ENCODE measurements around the gene NR2F2.

Gene NR2F2

GRCh38 chr15:96340598-96341512 lies 10.4 kb downstream of the NR2F2 start:
- Histone ChIP-seq H3K4ac (ENCODE audit: low read length) (no peak overlapping the region), H3K4me1 (ENCODE audit: control insufficient read depth in 2 of 2, insufficient read depth in 1 of 2, low read depth in 1 of 2, low read length in 2 of 2) (peaks cover 33 to 36% of the 10 kb centered on the region in 2 donors), H4K8ac (ENCODE audit: low read depth, low read length) (no peak overlapping the region), H3K23ac (ENCODE audit: low read depth, low read length, poor library complexity) (no peak overlapping the region), H3K9me3 (replicated peaks in 1 of 2; ENCODE audit: control insufficient read depth in 2 of 2, insufficient read depth in 1 of 2, low read depth in 1 of 2, low read length in 2 of 2) (no peaks in the 10 kb centered on the region), H3K18ac (ENCODE audit: low read length) (peak overlapping the region; percentile 98), H3K14ac (ENCODE audit: low read length) (no peak overlapping the region), H2BK5ac (ENCODE audit: low read length) (peak overlapping the region; percentile 89), H3K79me1 (ENCODE audit: low read depth, low read length) (peaks cover 9% of the 10 kb centered on the region), H2BK12ac (ENCODE audit: low read length) (no peak overlapping the region), H4K91ac (ENCODE audit: low read depth, low read length, poor library complexity) (no peak overlapping the region), H3K27me3 (ENCODE audit: control insufficient read depth in 3 of 3, insufficient read depth in 3 of 3, low read depth in 1 of 3, low read length in 3 of 3) (no peaks in the 10 kb centered on the region), H3K36me3 (replicated peaks in 1 of 2; ENCODE audit: control insufficient read depth in 2 of 2, insufficient read depth in 2 of 2, low read length in 2 of 2) (peaks cover 10 to 74% of the 10 kb centered on the region in 2 donors), H2AK5ac (ENCODE audit: low read depth, low read length) (peak overlapping the region; percentile 71), H3K4me2 (ENCODE audit: insufficient read depth, low read length, poor library complexity, severe bottlenecking) (peak overlapping the region; percentile 65), H2BK15ac (ENCODE audit: low read length) (peak overlapping the region; percentile 8), H3K27ac (replicated peaks; ENCODE audit: low read length) (peak overlapping the region; percentile 96), H3K4me3 (ENCODE audit: low read length in 2 of 2) (peak overlapping the region; percentile 51 to 78), H3K9ac (ENCODE audit: low read depth, low read length, poor library complexity) (peak overlapping the region; percentile 67), H2BK120ac (ENCODE audit: low read depth, low read length) (peak overlapping the region; percentile 54), H2AFZ (ENCODE audit: low read length) (peak overlapping the region; percentile 75)
- peak; percentile 87 for DNase-seq (ENCODE audit: low spot score)
- WGBS, 2 donors (ENCODE audit: extremely low coverage in 2 of 2, insufficient read length in 2 of 2, insufficient replicate concordance in 1 of 2): no CpG with 5 or more reads among the region's 63 CpGs

GRCh38 chr15:96341513-96342405 lies 11.3 kb downstream of the NR2F2 start:
- no CpG with 5 or more reads among the region's 41 CpGs for WGBS, 2 donors (ENCODE audit: extremely low coverage in 2 of 2, insufficient read length in 2 of 2, insufficient replicate concordance in 1 of 2)
- H3K4ac ChIP-seq (ENCODE audit: low read length): no peak overlapping the region
- H3K9ac ChIP-seq (ENCODE audit: low read depth, low read length, poor library complexity): peak overlapping the region; percentile 64
- H3K36me3 ChIP-seq (replicated peaks in 1 of 2; ENCODE audit: control insufficient read depth in 2 of 2, insufficient read depth in 2 of 2, low read length in 2 of 2): peaks cover 6 to 71% of the 10 kb centered on the region in 2 donors
- no peak overlapping the region for H3K27ac ChIP-seq (replicated peaks; ENCODE audit: low read length)
- no peak overlapping the region for H2BK12ac ChIP-seq (ENCODE audit: low read length)
- H2AK5ac ChIP-seq (ENCODE audit: low read depth, low read length): peak overlapping the region; percentile 98
- peaks cover 9% of the 10 kb centered on the region for H3K79me1 ChIP-seq (ENCODE audit: low read depth, low read length)
- H3K9me3 ChIP-seq (replicated peaks in 1 of 2; ENCODE audit: control insufficient read depth in 2 of 2, insufficient read depth in 1 of 2, low read depth in 1 of 2, low read length in 2 of 2): no peaks in the 10 kb centered on the region
- no peak overlapping the region for H2AFZ ChIP-seq (ENCODE audit: low read length)
- no peak for DNase-seq (ENCODE audit: low spot score)
- H2BK120ac ChIP-seq (ENCODE audit: low read depth, low read length): no peak overlapping the region
- peak overlapping the region; percentile 93 for H3K18ac ChIP-seq (ENCODE audit: low read length)
- H2BK5ac ChIP-seq (ENCODE audit: low read length): no peak overlapping the region
- H3K4me1 ChIP-seq (ENCODE audit: control insufficient read depth in 2 of 2, insufficient read depth in 1 of 2, low read depth in 1 of 2, low read length in 2 of 2): peaks cover 34 to 42% of the 10 kb centered on the region in 2 donors
- no peak overlapping the region for H4K8ac ChIP-seq (ENCODE audit: low read depth, low read length)
- H3K14ac ChIP-seq (ENCODE audit: low read length): no peak overlapping the region
- no peak overlapping the region for H2BK15ac ChIP-seq (ENCODE audit: low read length)
- no peak overlapping the region for H4K91ac ChIP-seq (ENCODE audit: low read depth, low read length, poor library complexity)
- peak overlapping the region; percentile 51 to 71 for H3K4me3 ChIP-seq (ENCODE audit: low read length in 2 of 2)
- peak overlapping the region; percentile 65 for H3K4me2 ChIP-seq (ENCODE audit: insufficient read depth, low read length, poor library complexity, severe bottlenecking)
- H3K27me3 ChIP-seq (ENCODE audit: control insufficient read depth in 3 of 3, insufficient read depth in 3 of 3, low read depth in 1 of 3, low read length in 3 of 3): no peaks in the 10 kb centered on the region
- H3K23ac ChIP-seq (ENCODE audit: low read depth, low read length, poor library complexity): no peak overlapping the region

GRCh38 chr15:96342406-96343112 lies 12.1 kb downstream of the NR2F2 start:
- Histone ChIP-seq H3K4me1 (ENCODE audit: control insufficient read depth in 2 of 2, insufficient read depth in 1 of 2, low read depth in 1 of 2, low read length in 2 of 2) (peaks cover 36 to 47% of the 10 kb centered on the region in 2 donors), H2BK5ac (ENCODE audit: low read length) (no peak overlapping the region), H2AFZ (ENCODE audit: low read length) (no peak overlapping the region), H3K27me3 (ENCODE audit: control insufficient read depth in 3 of 3, insufficient read depth in 3 of 3, low read depth in 1 of 3, low read length in 3 of 3) (no peaks in the 10 kb centered on the region), H2BK120ac (ENCODE audit: low read depth, low read length) (no peak overlapping the region), H3K79me1 (ENCODE audit: low read depth, low read length) (peaks cover 9% of the 10 kb centered on the region), H4K8ac (ENCODE audit: low read depth, low read length) (no peak overlapping the region), H3K4ac (ENCODE audit: low read length) (no peak overlapping the region), H3K9me3 (replicated peaks in 1 of 2; ENCODE audit: control insufficient read depth in 2 of 2, insufficient read depth in 1 of 2, low read depth in 1 of 2, low read length in 2 of 2) (no peaks in the 10 kb centered on the region), H2BK12ac (ENCODE audit: low read length) (no peak overlapping the region), H3K18ac (ENCODE audit: low read length) (no peak overlapping the region), H3K9ac (ENCODE audit: low read depth, low read length, poor library complexity) (no peak overlapping the region), H2BK15ac (ENCODE audit: low read length) (no peak overlapping the region), H3K36me3 (replicated peaks in 1 of 2; ENCODE audit: control insufficient read depth in 2 of 2, insufficient read depth in 2 of 2, low read length in 2 of 2) (peaks cover 4 to 65% of the 10 kb centered on the region in 2 donors), H3K4me3 (ENCODE audit: low read length in 2 of 2) (no peak overlapping the region), H3K14ac (ENCODE audit: low read length) (no peak overlapping the region), H4K91ac (ENCODE audit: low read depth, low read length, poor library complexity) (no peak overlapping the region), H3K27ac (replicated peaks; ENCODE audit: low read length) (no peak overlapping the region), H3K4me2 (ENCODE audit: insufficient read depth, low read length, poor library complexity, severe bottlenecking) (peak overlapping the region; percentile 65), H2AK5ac (ENCODE audit: low read depth, low read length) (no peak overlapping the region), H3K23ac (ENCODE audit: low read depth, low read length, poor library complexity) (no peak overlapping the region)
- WGBS, 2 donors (ENCODE audit: extremely low coverage in 2 of 2, insufficient read length in 2 of 2, insufficient replicate concordance in 1 of 2): no CpG with 5 or more reads among the region's 16 CpGs
- no peak for DNase-seq (ENCODE audit: low spot score)
